Cardiac septum (tissue), 1 donor: Measurements from ENCODE around the gene KBTBD12. TPM values are rescaled to one million over a fixed set of nuclear protein-coding genes. Genes with fewer than 3 reads are reported as not detected.

Source experiments
- DNase-seq: peaks from one replicate; pipeline ENCODE4 v3.0.0-alpha.2; 2020; ENCODE audit warnings: low spot score
- intact Hi-C: fragments of 100-400 bp; cut with DNase I; formaldehyde crosslinking; loops from one replicate; pipeline ENCODE4 v1.14.0; 2022
- total RNA-seq: library from RNA; stranded (reverse); fragmentation: NEBNext Ultra II Directional; extraction: Animal tissue kit (Norgen Biotek cat#: 25700); gene quantifications from one replicate; pipeline ENCODE4 v1.2.1, GENCODE V29; 2021
- donor health status: DM: no; HTN: no; CAD: no.

KBTBD12 gene
- total RNA-seq, 1 donor from 2014 or later = 36.6 TPM

DNA sequence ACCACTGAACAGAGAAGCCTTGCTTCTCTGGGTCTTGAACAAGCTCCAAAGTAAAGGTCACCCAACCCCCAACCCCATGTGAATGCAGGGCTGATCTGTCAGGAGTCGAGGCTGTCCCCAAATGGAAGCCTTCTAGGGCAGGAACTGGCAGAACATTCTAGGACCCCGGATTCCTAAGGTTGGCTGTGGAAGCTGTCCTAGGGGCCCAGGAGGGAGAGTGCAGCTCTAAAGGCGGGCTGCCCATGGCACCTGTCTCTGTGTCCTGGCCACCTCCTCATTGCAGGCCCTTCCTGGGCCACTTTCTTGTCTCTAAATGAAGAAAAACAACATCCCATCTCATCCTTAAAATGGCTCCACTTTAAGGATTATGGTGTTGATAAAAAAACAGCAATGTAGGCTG lies 83.6 kb downstream of the KBTBD12 start:
- intact Hi-C loops = no loop called here
- DNase-seq = no peak

DNA sequence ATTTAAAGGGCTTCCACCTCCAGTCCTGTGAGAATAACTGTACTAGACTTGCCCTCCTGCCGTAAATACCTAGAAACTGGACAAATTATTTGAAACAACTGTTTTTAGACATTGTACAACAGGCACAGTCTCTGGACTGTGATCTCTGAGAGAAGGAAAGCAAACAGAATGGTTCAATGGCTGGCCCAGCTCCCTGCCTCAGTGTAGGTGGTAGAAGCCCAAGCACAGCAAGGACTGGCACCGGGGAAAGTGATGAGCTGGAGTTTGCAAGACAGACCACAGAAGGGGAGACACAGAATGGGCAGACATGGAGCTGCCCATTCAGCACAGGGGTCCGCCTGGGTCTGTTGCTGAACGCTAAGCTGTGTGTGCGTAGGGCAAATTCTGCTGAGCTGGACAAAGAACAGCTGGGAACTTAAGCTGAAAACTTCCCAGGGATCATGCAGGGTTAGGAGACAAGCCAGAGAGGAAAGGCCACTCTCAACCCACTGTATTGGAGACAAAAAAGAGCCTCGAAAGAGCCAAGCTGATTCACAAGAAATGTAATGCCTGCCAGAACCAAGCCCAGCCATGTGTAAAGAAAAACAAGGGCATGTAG lies 84.6 kb downstream of the KBTBD12 start:
- DNase-seq = no peak
- intact Hi-C loops = no loop called here

DNA sequence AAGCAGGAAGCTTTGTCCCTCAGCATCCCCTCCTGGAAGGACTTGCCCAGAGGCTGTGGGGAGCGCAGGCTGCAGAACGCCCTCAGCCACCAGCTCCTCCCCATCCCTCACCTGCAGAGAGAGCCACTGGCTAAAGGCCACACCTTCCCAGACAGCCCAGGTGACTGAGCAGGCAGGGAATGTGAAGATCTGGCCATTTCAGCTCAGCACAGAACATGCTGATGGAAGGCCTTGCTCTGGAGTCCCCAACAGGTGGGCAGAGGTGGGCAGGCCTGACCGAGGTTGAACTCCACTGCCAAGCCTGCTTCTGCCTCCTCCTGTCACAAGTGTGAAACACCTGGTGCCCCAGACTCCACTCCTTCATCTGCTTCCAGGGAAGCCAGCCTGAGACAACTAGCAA lies 86.5 kb downstream of the KBTBD12 start:
- DNase-seq = no peak
- intact Hi-C loops = no loop called here

DNA sequence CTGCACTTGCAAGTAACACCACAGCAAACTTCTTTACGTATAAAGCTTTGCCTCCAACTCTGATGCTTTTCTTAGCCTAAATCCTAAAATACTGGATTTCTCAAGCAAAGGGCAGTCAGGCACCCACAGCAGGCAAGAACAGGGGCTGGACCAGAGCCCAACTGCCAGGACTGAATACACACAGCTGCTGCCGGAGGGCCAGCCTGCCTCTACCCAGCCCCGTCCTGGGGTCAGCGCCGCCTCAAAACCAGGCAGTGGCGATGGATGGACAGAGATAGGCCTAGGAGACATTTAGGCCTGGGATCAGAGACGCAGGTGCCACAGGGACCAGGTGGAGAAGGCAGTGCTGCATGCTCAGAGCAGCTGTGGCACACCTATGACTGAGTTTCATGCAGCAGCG lies 89.6 kb downstream of the KBTBD12 start:
- DNase-seq = no peak
- intact Hi-C loops = no loop called here

DNA sequence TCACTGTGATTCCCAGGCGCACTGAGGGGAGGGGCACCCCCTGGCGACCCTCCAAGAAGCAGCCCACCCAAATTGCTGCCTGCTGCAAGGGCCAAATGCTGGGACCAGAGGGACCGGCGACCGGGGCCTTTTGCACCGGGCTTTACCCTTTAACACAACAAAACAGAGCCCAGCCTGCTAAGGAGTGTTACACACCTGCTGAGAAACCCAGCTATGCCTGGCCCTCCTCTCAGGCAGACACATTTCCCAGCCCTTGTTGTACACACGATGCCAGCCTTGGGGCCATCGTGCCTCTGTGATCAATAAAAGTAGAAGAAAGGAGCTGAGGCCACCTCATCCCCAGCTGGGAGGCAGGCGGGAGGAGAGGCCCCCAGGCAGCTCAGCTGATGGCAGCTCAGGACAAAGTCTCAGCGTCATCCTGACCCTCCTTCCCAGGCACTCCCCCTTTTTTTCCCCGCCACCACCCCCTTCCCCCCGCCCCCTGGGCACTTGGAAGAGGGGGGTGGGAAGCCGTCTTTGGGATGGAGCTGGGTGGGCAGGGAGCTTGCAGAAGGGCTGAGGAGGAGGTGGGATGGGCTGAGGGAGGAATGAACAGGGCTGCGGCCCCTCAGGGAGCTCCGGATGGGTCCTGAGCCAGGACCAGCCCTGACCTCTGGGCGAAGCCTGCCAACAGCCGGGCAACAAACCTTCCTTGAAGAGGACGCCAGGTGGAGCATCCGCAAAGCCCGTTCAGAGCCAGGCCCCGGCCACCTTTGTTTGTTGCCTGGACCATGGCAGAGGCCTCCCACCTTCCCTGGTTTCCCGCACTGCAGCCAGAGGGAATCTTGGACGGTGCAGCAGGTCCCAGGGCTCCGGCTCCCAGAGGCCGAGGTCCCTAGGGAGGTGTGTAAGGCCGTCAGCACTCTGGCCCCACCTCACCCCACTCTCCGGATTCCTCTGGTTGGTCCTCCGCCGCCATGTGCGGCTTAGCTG lies 91.3 kb downstream of the KBTBD12 start:
- intact Hi-C loops = no loop called here

DNA sequence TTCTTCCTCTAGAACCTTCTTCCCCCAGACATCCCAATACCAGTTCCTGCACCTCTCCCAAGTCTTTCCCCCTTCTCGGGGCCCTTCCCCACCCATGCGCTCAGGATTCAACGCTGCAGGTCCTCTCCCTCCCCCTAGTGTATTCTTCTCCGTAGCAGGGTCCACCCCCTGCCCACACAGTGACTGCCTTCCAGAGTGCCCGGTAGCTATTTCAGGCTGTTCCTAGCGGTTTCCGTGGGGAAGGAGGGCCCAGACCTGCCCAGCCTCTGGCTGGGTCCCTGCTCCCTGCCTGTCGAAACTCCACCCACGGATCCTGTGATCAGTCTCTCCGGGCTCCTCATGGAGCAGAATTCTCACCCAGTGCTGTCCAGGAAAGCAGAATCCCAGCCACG lies 92.0 kb downstream of the KBTBD12 start:
- no peak for DNase-seq
- intact Hi-C loops = no loop called here

More for the DNA sequence above, 91.3 kb downstream of the KBTBD12 start:
- DNase-seq = no peak

DNA sequence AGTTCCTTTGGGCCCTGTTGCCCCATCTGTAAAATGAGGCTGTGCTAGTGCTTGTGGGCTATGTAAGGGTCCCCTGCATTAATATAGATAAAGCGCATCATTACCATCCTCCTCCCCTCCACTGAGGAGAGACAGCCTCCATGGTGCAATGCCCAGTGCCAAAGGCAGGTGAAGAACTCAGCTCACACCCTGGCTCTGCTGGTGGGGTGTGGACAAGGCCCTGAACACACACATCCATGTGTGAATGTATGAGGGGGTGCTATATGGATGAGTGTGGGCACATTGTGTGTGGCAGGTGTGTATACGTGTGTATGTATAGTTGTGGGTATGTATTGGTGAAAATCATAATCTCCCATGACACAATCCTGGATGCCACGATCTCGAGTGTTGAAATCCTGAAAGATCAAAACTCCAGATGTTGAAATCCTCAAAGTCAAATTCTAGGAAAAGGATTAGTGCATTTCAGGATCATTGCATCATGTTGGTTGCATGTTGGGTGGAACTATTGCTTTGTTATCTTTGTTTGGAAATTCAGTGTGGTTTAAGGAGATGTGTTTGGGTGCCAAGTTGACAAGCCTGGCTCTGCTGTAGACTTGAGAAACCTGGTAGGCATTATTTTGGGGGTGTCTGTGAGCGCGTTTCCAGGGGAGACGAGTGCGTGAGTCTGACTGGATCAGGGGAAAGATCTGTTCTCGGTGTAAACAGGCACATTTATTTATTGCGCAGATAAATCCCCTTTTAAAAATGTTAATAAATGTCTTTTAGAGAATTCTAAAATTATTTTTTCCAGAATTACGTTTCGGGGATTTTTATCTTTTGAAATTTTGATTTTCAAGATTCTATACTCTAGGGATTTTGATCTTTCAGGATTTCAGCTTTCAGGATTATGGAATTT lies 95.2 kb downstream of the KBTBD12 start:
- intact Hi-C loops = no loop called here
- DNase-seq = no peak

DNA sequence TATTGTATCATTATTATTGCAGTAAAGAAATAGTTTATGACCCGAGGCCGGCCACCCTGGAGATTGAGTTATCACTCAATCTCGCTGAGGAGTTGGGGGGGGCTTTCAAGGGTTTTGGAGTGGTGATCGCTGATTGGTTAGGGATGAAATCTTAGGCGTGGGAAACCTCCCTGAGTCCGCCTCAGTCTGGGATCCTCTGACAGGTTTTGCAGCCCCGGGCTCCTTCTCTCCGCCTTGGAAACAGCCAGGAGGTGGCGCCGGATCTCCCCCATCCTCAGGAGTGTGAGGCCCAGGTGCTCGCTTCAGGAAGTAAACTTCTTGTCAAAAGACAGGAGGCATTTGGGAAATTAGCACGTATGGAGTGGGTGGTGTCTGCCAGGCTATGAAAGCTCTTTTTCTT lies 96.1 kb downstream of the KBTBD12 start:
- intact Hi-C loops = no loop called here
- no peak for DNase-seq

DNA sequence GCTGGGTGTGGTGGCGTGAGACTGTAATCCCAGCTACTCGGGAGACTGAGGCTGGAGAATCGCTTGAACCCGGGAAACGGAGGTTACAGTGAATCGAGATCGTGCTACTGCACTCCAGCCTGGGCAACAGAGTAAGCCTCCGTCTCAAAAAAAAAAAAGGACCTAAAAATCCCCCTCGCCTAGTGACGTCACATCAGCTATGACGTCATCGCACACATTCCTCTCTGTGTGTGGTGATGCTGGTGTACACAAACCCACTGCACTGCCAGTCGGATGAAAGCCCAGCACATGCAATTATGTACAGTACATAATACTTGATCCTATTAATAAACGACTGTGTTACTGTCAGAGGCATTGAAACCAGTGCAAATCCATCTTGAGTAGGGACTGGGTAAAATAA lies 97.0 kb downstream of the KBTBD12 start:
- intact Hi-C loops = no loop called here
- no peak for DNase-seq

DNA sequence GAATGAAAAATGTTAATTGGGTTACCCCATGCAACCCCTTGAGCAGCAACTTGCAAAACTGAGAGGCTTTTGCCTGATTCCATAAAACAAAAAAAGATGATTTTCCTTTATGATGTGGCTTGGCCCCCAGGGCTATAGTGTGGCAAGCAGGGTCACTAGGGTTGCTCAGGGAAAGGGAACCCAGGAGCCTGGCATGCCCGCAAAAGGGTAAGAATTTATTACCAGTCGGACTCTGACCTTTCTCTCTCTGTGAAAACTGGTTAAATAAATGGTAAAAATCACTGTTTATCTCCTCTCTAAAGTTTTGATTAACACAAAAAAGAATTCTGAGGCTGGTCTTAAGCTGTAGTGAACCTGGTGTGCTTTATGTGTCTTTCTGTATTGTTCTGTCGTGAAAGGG lies 99.5 kb downstream of the KBTBD12 start:
- intact Hi-C loops = no loop called here

DNA sequence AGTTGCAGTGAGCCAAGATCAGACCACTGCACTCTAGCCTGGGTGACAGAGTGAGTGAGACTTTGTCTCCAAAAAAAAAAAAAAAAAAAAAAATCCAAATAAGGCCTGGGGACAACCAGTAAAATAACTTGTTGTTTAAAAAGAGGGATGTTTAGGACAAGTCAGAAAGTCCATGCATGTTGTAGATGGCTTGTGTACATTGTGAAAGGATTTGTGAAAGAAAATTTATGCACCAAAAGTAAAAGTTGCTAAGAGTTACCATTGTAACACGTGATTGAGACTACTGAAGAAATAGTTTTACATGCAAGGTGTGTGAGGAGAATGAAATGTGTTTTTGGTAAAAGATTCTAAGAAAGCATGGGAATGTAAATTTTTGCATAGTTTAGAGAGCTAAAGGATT lies 101.5 kb downstream of the KBTBD12 start:
- intact Hi-C loops = no loop called here
- no peak for DNase-seq

More for the DNA sequence above, 99.5 kb downstream of the KBTBD12 start:
- DNase-seq = no peak

DNA sequence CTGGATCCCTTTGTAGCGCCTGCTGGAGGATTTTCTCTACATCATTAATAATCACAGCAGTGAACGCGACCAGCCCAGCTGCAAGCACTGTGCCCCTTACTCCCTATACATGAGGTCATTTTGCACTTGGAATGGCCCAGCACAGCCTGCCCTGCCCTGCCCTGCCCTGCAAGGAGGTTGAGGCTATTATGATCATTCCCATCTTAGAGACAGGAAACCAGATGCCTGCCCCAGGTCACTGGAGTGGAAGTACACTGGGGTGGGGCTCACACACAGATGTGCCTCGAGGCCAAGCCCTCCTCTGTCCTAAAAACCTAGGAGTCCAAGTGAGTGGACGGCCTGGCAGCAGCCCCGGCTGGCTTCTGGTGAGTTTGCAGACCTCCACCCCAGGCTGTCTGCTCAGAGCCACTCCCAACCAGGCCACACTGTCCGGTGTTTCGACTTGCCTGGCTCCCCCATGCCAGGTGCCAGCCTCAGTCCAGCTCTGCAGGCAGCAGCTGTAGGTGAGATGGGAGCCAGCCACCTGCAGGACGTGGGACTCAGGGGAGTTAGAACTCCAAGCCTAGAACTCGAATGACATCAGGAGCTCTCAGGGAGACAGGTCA lies 106.8 kb downstream of the KBTBD12 start:
- intact Hi-C loops = no loop called here
- DNase-seq = no peak

DNA sequence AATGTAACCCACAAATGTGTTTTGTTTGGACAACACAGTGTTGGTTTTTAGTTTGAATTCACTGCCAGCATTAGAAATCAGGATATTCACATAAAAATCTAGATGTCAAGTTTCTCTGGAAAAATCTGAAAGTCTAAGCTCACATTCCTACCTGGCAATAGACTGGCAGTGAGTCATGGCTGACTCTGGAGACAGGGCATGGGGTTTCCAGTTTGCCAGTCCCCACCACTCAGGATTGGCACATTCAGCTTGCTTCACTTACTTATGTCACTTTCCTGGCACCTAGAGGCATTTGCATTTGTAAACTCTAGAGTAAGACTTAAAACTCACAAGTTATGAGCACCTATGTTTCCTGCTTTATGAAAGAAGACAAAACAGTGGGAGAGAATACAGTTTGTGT lies 118.1 kb downstream of the KBTBD12 start:
- intact Hi-C loops = no loop called here
- no peak for DNase-seq

DNA sequence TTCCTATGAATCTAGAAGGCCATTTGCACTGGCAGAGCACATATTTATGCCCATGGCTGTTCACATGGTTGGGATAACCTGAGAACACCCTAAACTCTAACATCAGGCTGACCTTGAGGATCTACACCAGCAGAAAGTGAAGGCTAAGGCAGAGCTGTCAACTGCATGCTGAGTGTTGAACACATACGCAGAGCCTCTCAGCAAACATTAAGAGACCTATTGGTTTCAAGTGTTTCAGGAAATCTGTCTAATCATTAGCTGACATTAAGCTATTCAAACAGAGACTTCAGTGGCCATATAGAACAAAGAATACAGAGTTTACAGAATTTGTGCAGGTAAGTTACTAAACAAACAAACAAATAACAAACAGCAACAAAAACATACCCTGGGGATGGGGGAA lies 121.1 kb downstream of the KBTBD12 start:
- intact Hi-C loops = no loop called here
- DNase-seq = no peak

Other genes with a start within 250 kb of the KBTBD12 start
- 25.5 TPM for gene ABTB1, start 242.3 kb upstream of the KBTBD12 start, total RNA-seq
- gene MGLL, start 92.7 kb upstream of the KBTBD12 start, total RNA-seq = 45.7 TPM
- 91.3 TPM for gene SEC61A1, start 137.2 kb downstream of the KBTBD12 start, total RNA-seq
- 19.7 TPM for gene RUVBL1, start 208.6 kb downstream of the KBTBD12 start, total RNA-seq
- 19.3 TPM for gene EEFSEC, start 238.2 kb downstream of the KBTBD12 start, total RNA-seq